ENCODE data around the gene SF1. TPM values are rescaled to one million over a fixed set of nuclear protein-coding genes. Genes with fewer than 3 reads are reported as not detected.

Gene SF1
- total RNA-seq, 2 experiments from 2014 or later, result 247 to 535 TPM

- TF ChIP-seq, protein P1, sequence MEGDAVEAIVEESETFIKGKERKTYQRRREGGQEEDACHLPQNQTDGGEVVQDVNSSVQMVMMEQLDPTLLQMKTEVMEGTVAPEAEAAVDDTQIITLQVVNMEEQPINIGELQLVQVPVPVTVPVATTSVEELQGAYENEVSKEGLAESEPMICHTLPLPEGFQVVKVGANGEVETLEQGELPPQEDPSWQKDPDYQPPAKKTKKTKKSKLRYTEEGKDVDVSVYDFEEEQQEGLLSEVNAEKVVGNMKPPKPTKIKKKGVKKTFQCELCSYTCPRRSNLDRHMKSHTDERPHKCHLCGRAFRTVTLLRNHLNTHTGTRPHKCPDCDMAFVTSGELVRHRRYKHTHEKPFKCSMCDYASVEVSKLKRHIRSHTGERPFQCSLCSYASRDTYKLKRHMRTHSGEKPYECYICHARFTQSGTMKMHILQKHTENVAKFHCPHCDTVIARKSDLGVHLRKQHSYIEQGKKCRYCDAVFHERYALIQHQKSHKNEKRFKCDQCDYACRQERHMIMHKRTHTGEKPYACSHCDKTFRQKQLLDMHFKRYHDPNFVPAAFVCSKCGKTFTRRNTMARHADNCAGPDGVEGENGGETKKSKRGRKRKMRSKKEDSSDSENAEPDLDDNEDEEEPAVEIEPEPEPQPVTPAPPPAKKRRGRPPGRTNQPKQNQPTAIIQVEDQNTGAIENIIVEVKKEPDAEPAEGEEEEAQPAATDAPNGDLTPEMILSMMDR (conservative IDR thresholded peaks at IDR 0.05; ENCODE audit: low read length), result no peak
- TF ChIP-seq EZH2phosphoT487 (IDR thresholded peaks at IDR 0.05; ENCODE audit: borderline replicate concordance, low read depth, low read length), result no peak
- no peak overlapping the region for H3K27ac ChIP-seq (ENCODE audit: low read depth, low read length, poor library complexity, severe bottlenecking)
- no peak overlapping the region for H3K4me3 ChIP-seq (ENCODE audit: low read depth, low read length, poor library complexity, severe bottlenecking)
- no peaks in the 10 kb centered on the region for H3K9me2 ChIP-seq (ENCODE audit: insufficient read depth, low read length)
- peaks cover 4% of the 10 kb centered on the region for H3K4me1 ChIP-seq (ENCODE audit: insufficient read depth, low read length, poor library complexity, severe bottlenecking)
- no TSS peak for BruUV-seq (replicated peaks)
- no peak for DNase-seq (ENCODE audit: low spot score)
- CTCF ChIA-PET (ENCODE audit: unreplicated experiment), result interaction anchor here (1.5 kb wide), 1 partner anchor 27 kb away, joined by 5 read pairs; no protein-coding TSS in a partner anchor
- no peaks in the 10 kb centered on the region for H3K36me3 ChIP-seq (ENCODE audit: insufficient read depth, low read length)
- intact Hi-C loops (cut with micrococcal nuclease; ENCODE audit: unreplicated experiment), result no loop called here
- H2AFZ ChIP-seq (ENCODE audit: low read length), result no peak overlapping the region
- no peaks in the 10 kb centered on the region for H3K9me3 ChIP-seq (ENCODE audit: low read length)
- POLR2A ChIA-PET, result interaction anchor here (0.7 kb wide), 1 partner anchor 54 kb away, joined by 3 read pairs; no protein-coding TSS in a partner anchor
- no peak overlapping the region for H3K4me2 ChIP-seq (ENCODE audit: low read length)
- H3K79me2 ChIP-seq (ENCODE audit: insufficient read depth, low read depth, low read length), result no peaks in the 10 kb centered on the region
- H4K20me1 ChIP-seq (ENCODE audit: insufficient read depth, low read length), result no peaks in the 10 kb centered on the region
Measured at GRCh38 chr11:64715756-64716472, 62.4 kb downstream of the SF1 start.

GRCh38 chr11:64715110-64715509, 63.2 kb downstream of the SF1 start:
- DNase-seq (ENCODE audit: low spot score), result no peak
- intact Hi-C loops (cut with micrococcal nuclease; ENCODE audit: unreplicated experiment), result no loop called here
- TF ChIP-seq EZH2phosphoT487 (IDR thresholded peaks at IDR 0.05; ENCODE audit: borderline replicate concordance, low read depth, low read length), result no peak
- TF ChIP-seq, protein P1 (conservative IDR thresholded peaks at IDR 0.05; ENCODE audit: low read length), result no peak
- Histone ChIP-seq H3K9me2 (ENCODE audit: insufficient read depth, low read length) (no peaks in the 10 kb centered on the region), H3K4me2 (ENCODE audit: low read length) (no peak overlapping the region), H3K4me3 (ENCODE audit: low read depth, low read length, poor library complexity, severe bottlenecking) (no peak overlapping the region), H3K9me3 (ENCODE audit: low read length) (no peaks in the 10 kb centered on the region), H3K4me1 (ENCODE audit: insufficient read depth, low read length, poor library complexity, severe bottlenecking) (peaks cover 4% of the 10 kb centered on the region), H3K27ac (ENCODE audit: low read depth, low read length, poor library complexity, severe bottlenecking) (no peak overlapping the region), H3K79me2 (ENCODE audit: insufficient read depth, low read depth, low read length) (no peaks in the 10 kb centered on the region), H2AFZ (ENCODE audit: low read length) (no peak overlapping the region), H3K36me3 (ENCODE audit: insufficient read depth, low read length) (no peaks in the 10 kb centered on the region), H4K20me1 (ENCODE audit: insufficient read depth, low read length) (no peaks in the 10 kb centered on the region)
- POLR2A ChIA-PET, result interaction anchor here (0.7 kb wide), 2 partner anchors 9 to 54 kb away, joined by 3 read pairs; no protein-coding TSS in a partner anchor
- no TSS peak for BruUV-seq (replicated peaks)
- CTCF ChIA-PET (ENCODE audit: unreplicated experiment), result interaction anchor here (1.5 kb wide), 1 partner anchor 26 kb away, joined by 5 read pairs; no protein-coding TSS in a partner anchor

DNA sequence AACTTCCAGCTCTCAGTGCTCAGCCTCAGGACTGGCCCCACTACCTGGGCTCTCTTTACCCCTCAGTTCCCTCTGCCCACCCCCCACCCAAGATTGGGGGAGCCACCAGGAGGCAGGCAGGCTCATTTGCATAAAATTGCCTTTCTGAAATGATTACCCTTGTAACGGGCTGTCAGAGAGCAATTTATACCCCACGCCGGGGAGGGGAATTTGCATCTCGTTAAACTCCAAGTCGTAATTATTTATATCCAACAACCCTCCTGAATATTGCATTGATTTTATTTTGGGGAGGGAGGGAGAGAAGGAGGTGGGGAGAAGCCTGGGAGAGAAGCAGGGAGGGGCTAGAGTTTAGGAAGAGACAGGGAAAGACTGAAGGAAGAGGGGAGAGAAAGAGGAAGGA, 63.7 kb downstream of the SF1 start:
- intact Hi-C loops (cut with micrococcal nuclease; ENCODE audit: unreplicated experiment), result no loop called here
- no peak overlapping the region for H3K4me2 ChIP-seq (ENCODE audit: low read length)
- H3K9me3 ChIP-seq (ENCODE audit: low read length), result no peaks in the 10 kb centered on the region
- no peak overlapping the region for H2AFZ ChIP-seq (ENCODE audit: low read length)
- no peaks in the 10 kb centered on the region for H3K9me2 ChIP-seq (ENCODE audit: insufficient read depth, low read length)
- TF ChIP-seq, protein P1 (conservative IDR thresholded peaks at IDR 0.05; ENCODE audit: low read length), result no peak
- no peak for TF ChIP-seq EZH2phosphoT487 (IDR thresholded peaks at IDR 0.05; ENCODE audit: borderline replicate concordance, low read depth, low read length)
- ChIA-PET POLR2A (interaction anchor here (0.7 kb wide), 1 partner anchor 8 kb away, joined by 3 read pairs; no protein-coding TSS in a partner anchor), CTCF (ENCODE audit: unreplicated experiment) (no interaction called here)
- H3K79me2 ChIP-seq (ENCODE audit: insufficient read depth, low read depth, low read length), result no peaks in the 10 kb centered on the region
- H3K4me3 ChIP-seq (ENCODE audit: low read depth, low read length, poor library complexity, severe bottlenecking), result no peak overlapping the region
- no peak overlapping the region for H3K27ac ChIP-seq (ENCODE audit: low read depth, low read length, poor library complexity, severe bottlenecking)
- BruUV-seq (replicated peaks), result no TSS peak
- no peak for DNase-seq (ENCODE audit: low spot score)
- H3K4me1 ChIP-seq (ENCODE audit: insufficient read depth, low read length, poor library complexity, severe bottlenecking), result peaks cover 4% of the 10 kb centered on the region
- no peaks in the 10 kb centered on the region for H4K20me1 ChIP-seq (ENCODE audit: insufficient read depth, low read length)
- H3K36me3 ChIP-seq (ENCODE audit: insufficient read depth, low read length), result no peaks in the 10 kb centered on the region
